Endothelial cell of umbilical vein (primary cell): ENCODE results near the gene PHF8. TPM values are rescaled to one million over a fixed set of nuclear protein-coding genes. Genes with fewer than 3 reads are reported as not detected.

ENCODE experiments used
- BruUV-seq: library from RNA; stranded (reverse); fragments of 400-500 nt; replicated peaks from 2 replicates; lab custom pipeline; 2021; lab: Mats Ljungman, UMichigan
- CTCF ChIA-PET: fragments of 300-600, 350-600 bp; sonication (Branson Sonifier 250); formaldehyde crosslinking; loops from one replicate; lab custom pipeline; 2021; ENCODE audit warnings: antibody characterized with exemption, inconsistent platforms; lab: Charles Lee
- POLR2A ChIA-PET: fragments of 300-600, 350-600 bp; sonication (Branson Sonifier 250); formaldehyde crosslinking; loops from one replicate; lab custom pipeline; 2021; ENCODE audit warnings: antibody characterized with exemption, inconsistent platforms; lab: Charles Lee
- DNase-seq: peaks from one replicate; pipeline ENCODE4 v3.0.0-alpha.2; 2011; ENCODE audit warnings: low read depth, low spot score
- FAIRE-seq: peaks from 2 replicates; lab custom pipeline; 2011; peaks lifted over from hg19 to GRCh38; lab: Jason Lieb, UNC
- H2AFZ ChIP-seq: 2 replicates; pipeline ENCODE4 v1.6.0; 2012; ENCODE audit warnings: low read depth, low read length, control low read depth, inconsistent platforms
- H3K27ac ChIP-seq: 2 replicates; pipeline ENCODE4 v1.5.1; 2011; ENCODE audit warnings: low read depth, mild to moderate bottlenecking, control low read depth, low read length, moderate library complexity; ENCODE audit not compliant: insufficient read depth
- H3K27me3 ChIP-seq, 2 experiments: 2 replicates each; pipeline versions ENCODE4 v1.6.0 to v1.6.1; 2011; ENCODE audit warnings: low read length in 2 of 2, mixed read lengths in 1 of 2; ENCODE audit not compliant: control insufficient read depth in 2 of 2, insufficient read depth in 2 of 2
- H3K36me3 ChIP-seq, 2 experiments: 2 replicates in 1 of 2; 3 replicates in 1 of 2; pipeline ENCODE4 v1.5.1; 2011; ENCODE audit warnings: low read length in 2 of 2, mild to moderate bottlenecking in 1 of 2, moderate library complexity in 1 of 2; ENCODE audit not compliant: control insufficient read depth in 2 of 2, insufficient read depth in 2 of 2; ENCODE audit errors: extremely low read depth in 1 of 2
- H3K4me1 ChIP-seq: 3 replicates; pipeline ENCODE4 v1.5.1; 2011; ENCODE audit warnings: mild to moderate bottlenecking, low read length; ENCODE audit not compliant: control insufficient read depth, insufficient read depth; ENCODE audit errors: extremely low read depth
- H3K4me2 ChIP-seq: 2 replicates; pipeline ENCODE4 v1.6.1; 2011; ENCODE audit warnings: low read length, control low read depth, mixed read lengths; ENCODE audit not compliant: insufficient read depth
- H3K4me3 ChIP-seq, 3 experiments: fragments of 200-600 bp in 1 of 3; sonication (generic), shearing (Covaris generic) in 1 of 3; replicated peaks in 1 of 3; 2 replicates each; pipeline ENCODE4 v1.5.1; 2011 to 2016; ENCODE audit warnings: control low read depth in 3 of 3, low read length in 3 of 3, mild to moderate bottlenecking in 2 of 3, inconsistent platforms in 1 of 3, low read depth in 1 of 3, moderate library complexity in 1 of 3; ENCODE audit not compliant: insufficient read depth in 1 of 3
- H3K79me2 ChIP-seq: 2 replicates; pipeline ENCODE4 v1.6.0; 2012; ENCODE audit warnings: low read length, inconsistent platforms; ENCODE audit not compliant: control insufficient read depth, insufficient read depth
- H3K9ac ChIP-seq: replicated peaks from 2 replicates; pipeline ENCODE3; 2011; ENCODE audit warnings: low read length, control low read depth; ENCODE audit not compliant: insufficient read depth; ENCODE audit errors: extremely low read depth
- H3K9me1 ChIP-seq: replicated peaks from 3 replicates; pipeline ENCODE4 v1.6.0; 2011; ENCODE audit warnings: mild to moderate bottlenecking, low read length; ENCODE audit not compliant: control insufficient read depth, insufficient read depth; ENCODE audit errors: extremely low read depth
- H3K9me3 ChIP-seq: replicated peaks from 2 replicates; pipeline ENCODE4 v1.5.1; 2012; ENCODE audit warnings: low read length, inconsistent platforms; ENCODE audit not compliant: control insufficient read depth, insufficient read depth
- H4K20me1 ChIP-seq: replicated peaks from 2 replicates; pipeline ENCODE3; 2011; ENCODE audit warnings: mild to moderate bottlenecking, low read length; ENCODE audit not compliant: control insufficient read depth, insufficient read depth; ENCODE audit errors: extremely low read depth
- EZH2 ChIP-seq: IDR thresholded peaks from 2 replicates; pipeline ENCODE4 v1.6.1; 2012; ENCODE audit warnings: borderline replicate concordance, low read depth, mild to moderate bottlenecking, moderate library complexity, low read length, inconsistent platforms; ENCODE audit not compliant: severe bottlenecking
- FOS ChIP-seq: IDR thresholded peaks from 2 replicates; pipeline ENCODE4 v1.6.1; 2011; ENCODE audit warnings: mild to moderate bottlenecking, low read length, moderate library complexity, borderline replicate concordance; ENCODE audit not compliant: insufficient read depth
- GATA2 ChIP-seq: IDR thresholded peaks from 2 replicates; pipeline ENCODE4 v1.7.0; 2011; ENCODE audit warnings: low read depth, mild to moderate bottlenecking, moderate library complexity, mixed read lengths, low read length; ENCODE audit not compliant: insufficient read length, insufficient read depth
- JUN ChIP-seq: IDR thresholded peaks from 2 replicates; pipeline ENCODE4 v1.6.1; 2011; ENCODE audit warnings: borderline replicate concordance, low read depth; ENCODE audit not compliant: insufficient read length, insufficient read depth
- MAX ChIP-seq: IDR thresholded peaks from 2 replicates; pipeline ENCODE4 v1.6.1; 2011; ENCODE audit not compliant: insufficient read depth, insufficient read length
- POLR2A ChIP-seq: IDR thresholded peaks from 2 replicates; pipeline ENCODE4 v1.6.1; 2012; ENCODE audit warnings: low read depth, mild to moderate bottlenecking, control low read depth, low read length
- POLR2AphosphoS5 ChIP-seq: IDR thresholded peaks from 2 replicates; pipeline ENCODE4 v1.6.1; 2012; ENCODE audit warnings: low read depth, mild to moderate bottlenecking, control low read depth, low read length, moderate library complexity; ENCODE audit not compliant: insufficient read depth
- dilution Hi-C: fragments of 300-500 bp; cut with MboI; formaldehyde crosslinking; loops from one replicate; pipeline ENCODE4 v1.15.0; 2019; ENCODE audit warnings: low sequenced_read_pairs; ENCODE audit not compliant: extremely low pct_ligation_motif_present
- intact Hi-C: fragments of 100-400 bp; cut with micrococcal nuclease; formaldehyde crosslinking; loops from one replicate; pipeline ENCODE4 v1.10.0; 2022
- polyA plus RNA-seq, 4 experiments: library from polyadenylated mRNA; depleted of rRNA in 3 of 4; stranded (reverse) in 3 of 4; unstranded in 1 of 4; fragments of >200 nt; gene quantifications; 2 replicates each; pipeline versions ENCODE4 v1.2.1 to v1.2.3, GENCODE V29; 2011 to 2012; ENCODE audit warnings: missing spikeins in 1 of 4
- total RNA-seq: library from RNA; stranded (reverse); gene quantifications from 2 replicates; pipeline ENCODE4 v1.2.3, GENCODE V29; 2021

PHF8 gene
- total and polyA plus RNA-seq, 2 donors (not counting 3 experiments of a cell fraction or from before 2014, with no cell fraction given), result 10.9 to 25.5 TPM

- Histone ChIP-seq H3K79me2 (no peaks in the 10 kb centered on the region), H3K36me3 (peaks cover 0 to 2% of the 10 kb centered on the region in 2 experiments), H3K4me2 (no peak overlapping the region), H3K4me1 (no peaks in the 10 kb centered on the region), H3K9me1 (no peaks in the 10 kb centered on the region), H3K27ac (no peak overlapping the region), H3K27me3 (no peaks in the 10 kb centered on the region), H3K9ac (no peak overlapping the region), H3K9me3 (no peaks in the 10 kb centered on the region), H3K4me3 (no peak overlapping the region), H2AFZ (no peak overlapping the region), H4K20me1 (no peaks in the 10 kb centered on the region)
- ChIA-PET POLR2A (no interaction called here), CTCF (no interaction called here)
- FAIRE-seq (no peak), DNase-seq (no peak)
- BruUV-seq, result no TSS peak
- intact Hi-C loops (no loop called here), dilution Hi-C loops (no loop called here)
- TF ChIP-seq GATA2 (no peak), MAX (no peak)
Observed at GRCh38 chrX:54085666-54086065, 41.4 kb upstream of the PHF8 start.

DNA sequence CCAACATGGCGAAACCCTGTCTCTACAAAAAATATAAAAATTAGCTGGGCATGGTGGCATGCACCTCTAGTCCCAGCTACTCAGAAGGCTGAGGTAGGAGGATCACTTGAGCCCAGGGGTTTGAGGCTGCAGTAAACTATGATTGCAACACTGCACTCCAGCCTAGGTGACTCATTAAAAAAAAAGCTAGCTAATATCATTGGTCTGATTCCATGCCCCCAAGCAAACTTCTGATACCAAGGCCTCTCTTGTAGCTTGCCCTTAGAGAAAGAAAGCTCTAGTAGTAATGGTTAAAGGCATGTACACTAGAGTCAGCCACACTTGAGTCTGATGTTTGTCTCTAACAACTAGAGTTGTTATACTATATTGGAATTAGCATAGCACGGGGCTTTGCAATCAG lies 32.6 kb upstream of the PHF8 start:
- no peaks in the 10 kb centered on the region for H3K36me3 ChIP-seq
- no peak for FAIRE-seq
- TF ChIP-seq MAX (no peak), EZH2 (no peak), POLR2AphosphoS5 (no peak), GATA2 (no peak), POLR2A (no peak), FOS (no peak), JUN (no peak)
- DNase-seq, result no peak
- no peaks in the 10 kb centered on the region for H3K4me1 ChIP-seq
- H3K27ac ChIP-seq, result no peak overlapping the region
- H3K4me3 ChIP-seq, result no peak overlapping the region
- no peak overlapping the region for H2AFZ ChIP-seq
- H3K27me3 ChIP-seq, result no peaks in the 10 kb centered on the region
- BruUV-seq, result no TSS peak
- H4K20me1 ChIP-seq, result no peaks in the 10 kb centered on the region
- H3K9ac ChIP-seq, result no peak overlapping the region
- H3K4me2 ChIP-seq, result no peak overlapping the region
- ChIA-PET CTCF (interaction anchor here (0.7 to 1.8 kb wide), 2 partner anchors 13 to 17 kb away, joined by 3 to 4 read pairs; no protein-coding TSS in a partner anchor), POLR2A (no interaction called here)
- no peaks in the 10 kb centered on the region for H3K9me1 ChIP-seq
- dilution Hi-C loops, result no loop called here
- no peaks in the 10 kb centered on the region for H3K9me3 ChIP-seq
- H3K79me2 ChIP-seq, result no peaks in the 10 kb centered on the region
- intact Hi-C loops, result no loop called here
